GM18858 (cell line): ENCODE data around the gene DUSP15.
"Not testable (repeated sequence)": the region's sequence is repeated elsewhere in the genome, so short reads cannot be mapped to it uniquely, and the experiment has no call there.

ENCODE experiments used
- ATAC-seq: cut with Tn5 transposase; IDR thresholded peaks from one replicate; pipeline ENCODE4 v1.9.1; 2021; ENCODE audit not compliant: unreplicated experiment

Gene DUSP15, protein sequence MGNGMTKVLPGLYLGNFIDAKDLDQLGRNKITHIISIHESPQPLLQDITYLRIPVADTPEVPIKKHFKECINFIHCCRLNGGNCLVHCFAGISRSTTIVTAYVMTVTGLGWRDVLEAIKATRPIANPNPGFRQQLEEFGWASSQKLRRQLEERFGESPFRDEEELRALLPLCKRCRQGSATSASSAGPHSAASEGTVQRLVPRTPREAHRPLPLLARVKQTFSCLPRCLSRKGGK

DNA sequence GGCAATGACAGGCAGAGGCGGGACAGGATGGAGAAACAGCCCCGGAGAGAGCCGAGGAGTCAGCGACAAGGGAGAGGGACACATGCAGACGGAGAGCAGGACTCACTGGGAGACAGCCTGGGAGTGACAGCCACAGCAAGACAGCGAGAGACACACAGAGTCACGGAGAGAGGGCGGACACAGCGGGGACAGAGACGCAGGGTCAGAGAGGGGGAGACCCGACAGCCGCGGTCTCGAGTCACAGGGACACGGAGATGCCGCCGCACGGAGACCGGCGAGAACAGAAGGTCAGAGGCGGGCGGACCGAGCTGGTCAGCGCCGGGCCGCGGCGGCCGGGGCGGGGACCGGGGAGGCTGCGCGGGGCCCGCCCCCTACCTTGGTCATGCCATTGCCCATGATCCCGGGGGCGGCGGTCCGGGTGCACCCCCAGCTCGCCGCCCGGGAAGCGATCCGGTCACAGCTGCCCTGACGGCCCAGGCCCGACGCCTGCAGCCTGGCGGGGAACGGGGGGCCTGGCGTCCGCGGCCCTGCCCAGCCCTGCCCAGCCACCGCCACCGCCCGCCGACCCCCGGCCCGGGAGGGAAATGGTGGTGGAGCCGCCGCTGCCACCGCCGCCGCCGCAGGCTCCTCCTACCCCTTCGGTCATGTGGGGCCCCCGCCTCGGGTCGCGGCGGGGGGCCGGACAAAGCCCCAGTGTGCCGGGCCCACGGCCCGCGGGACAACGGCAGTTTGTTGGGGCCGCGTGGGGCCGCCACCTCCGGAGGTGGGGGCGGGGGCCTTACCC lies at the start of gene DUSP15, which contains the start of gene TTLL9:
Gene DUSP15, minus strand, starts transcription at position 586 of the 784 bp plus-strand sequence. Its CDS starts 190 bp downstream, at position 396.
Gene TTLL9, plus strand, starts transcription at position 693 of the 784 bp plus-strand sequence. CDS start 493 bp downstream, outside the sequence.
- no peak for ATAC-seq

DNA sequence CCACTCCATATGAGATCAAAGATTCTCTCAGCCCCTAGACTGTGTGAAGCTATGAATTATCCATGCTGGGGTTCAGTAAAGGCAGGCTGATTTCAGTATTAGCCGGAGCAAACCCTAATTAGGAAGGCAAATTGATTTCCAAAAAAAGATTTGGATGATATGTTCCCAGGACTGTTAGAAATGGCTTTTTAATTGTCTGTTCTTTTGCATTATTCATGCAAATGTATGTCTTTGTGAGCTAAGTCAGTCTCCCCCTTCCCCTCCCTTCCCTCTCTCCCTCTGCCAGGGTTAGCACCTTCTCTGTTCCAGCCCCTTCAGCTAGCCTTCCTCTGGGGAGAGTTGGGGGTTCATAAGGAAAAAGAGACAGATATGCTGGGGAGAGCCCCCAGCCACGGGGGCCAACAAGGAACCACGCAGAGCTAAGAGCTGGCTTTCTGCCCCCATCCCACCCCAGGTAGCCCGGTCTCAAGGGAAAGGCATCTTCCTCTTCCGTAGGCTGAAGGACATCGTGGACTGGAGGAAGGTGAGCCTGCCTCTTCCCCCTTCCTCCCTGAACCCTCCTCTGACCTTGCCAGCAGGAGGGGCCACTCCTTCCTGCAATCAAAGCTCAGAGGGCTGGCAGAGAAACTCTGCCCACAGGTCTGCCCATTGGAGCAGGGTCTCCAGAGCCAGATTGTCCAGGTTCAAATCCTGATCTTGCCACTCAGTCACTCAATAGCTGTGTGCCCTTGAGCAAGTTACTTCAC lies 49.3 kb upstream of the DUSP15 start:
- no peak for ATAC-seq

DNA sequence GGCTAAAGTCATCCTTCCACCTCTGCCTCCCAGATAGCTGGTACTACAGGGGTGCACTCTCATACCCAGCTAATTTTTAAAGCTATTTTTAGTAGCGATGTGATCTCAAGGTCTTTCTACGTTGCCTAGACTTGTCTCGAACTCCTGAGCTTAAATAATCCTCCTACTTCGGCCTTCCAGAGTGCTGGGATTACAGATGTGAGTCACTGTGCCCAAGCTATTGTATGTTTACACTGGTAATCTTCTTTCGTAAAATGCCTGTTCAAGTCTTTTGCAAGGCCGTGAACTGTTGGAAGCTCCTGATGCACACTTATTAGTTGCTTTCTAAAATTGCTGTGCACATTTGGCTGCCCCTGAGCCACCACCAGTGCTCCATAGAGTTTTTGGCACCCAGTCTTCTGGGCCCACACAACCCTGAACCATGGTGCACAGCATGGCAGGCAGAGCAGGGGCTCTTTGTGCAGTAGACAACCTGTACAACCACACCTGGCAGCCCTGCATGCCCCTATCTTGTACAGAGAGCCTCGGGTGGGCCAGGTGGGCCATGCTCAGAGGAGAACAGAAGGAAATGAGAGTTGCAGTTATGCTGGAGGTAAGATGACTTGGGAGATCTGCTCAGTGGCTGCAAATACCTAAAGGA lies 48.3 kb upstream of the DUSP15 start:
- no peak for ATAC-seq

DNA sequence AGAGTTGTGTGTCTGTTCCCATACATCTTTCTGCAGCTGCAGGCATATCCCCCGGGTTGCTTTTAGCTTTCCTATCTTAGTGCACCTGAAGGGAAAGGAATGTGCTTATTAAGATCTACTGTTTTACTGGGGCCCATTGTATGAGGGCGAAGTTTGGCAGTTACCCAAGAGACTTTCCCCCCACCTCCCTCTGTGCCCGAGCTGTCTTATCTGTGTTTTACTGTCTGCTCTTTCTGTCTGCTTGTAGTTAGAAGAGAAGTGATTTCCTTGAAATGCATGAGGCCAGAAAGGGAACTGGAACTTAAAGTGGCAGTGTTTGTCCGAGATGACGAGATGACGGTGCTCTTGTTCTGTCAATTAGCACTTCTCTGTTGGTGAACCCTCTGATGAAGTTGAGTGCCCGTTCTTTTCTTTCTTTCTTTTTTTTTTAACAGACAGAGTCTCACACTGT lies 47.7 kb upstream of the DUSP15 start:
- not testable (repeated sequence) for ATAC-seq

DNA sequence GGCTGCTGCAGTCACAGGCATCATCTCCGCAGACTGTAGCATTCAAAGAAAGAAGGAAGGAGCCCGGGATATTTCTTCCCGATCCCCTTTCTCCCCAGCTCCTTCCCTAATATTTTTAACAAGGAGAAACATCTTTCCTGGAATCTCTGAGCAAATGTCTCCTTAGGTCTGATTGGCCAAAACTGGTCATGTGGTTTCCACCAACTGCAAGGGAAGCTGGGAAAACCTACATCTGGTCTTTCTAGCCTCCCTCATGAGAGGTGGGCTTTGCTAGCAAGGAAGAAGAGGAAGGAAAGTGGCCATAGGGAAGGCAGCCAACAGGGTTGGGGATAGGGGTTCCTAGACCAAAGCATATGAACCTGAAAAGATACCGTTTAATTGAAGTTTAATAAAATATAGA lies 46.4 kb upstream of the DUSP15 start:
- no peak for ATAC-seq

DNA sequence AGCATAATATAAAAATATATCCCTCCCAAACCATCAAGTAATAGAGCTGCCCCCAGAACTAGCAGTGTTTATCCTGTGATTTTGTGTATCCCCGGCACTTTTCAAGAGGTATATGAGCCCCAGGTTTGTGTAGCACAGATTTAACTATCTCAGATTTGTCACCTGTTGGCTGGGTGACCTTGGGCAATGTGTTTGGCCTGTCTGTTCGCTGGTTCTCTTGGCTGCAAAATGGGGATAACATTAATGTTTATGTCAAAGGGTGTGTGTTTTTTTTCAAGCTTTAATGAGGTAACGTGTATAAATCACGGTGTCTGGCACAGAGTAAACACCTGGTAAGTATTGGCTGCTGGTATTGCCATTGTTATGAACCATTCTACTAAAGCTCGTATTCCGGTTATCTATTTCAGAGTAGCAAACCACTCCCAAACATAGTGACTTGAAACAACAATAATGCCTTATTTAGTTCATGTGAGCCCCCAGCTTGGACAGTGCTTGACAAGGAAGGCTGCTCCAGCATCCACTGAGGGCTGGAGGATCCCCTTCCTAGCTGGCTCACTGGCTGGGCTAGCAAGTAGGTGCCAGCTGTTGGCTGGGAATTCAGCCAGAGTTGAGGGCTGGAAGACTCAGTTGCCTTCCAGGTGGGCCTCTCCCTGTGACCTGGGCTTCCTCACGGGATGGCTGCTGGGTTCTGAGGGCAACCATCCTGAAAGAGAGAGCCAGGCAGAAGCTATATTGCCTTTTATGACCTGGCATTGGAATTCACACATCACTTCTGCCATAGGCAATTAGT lies 45.4 kb upstream of the DUSP15 start:
- ATAC-seq = no peak

DNA sequence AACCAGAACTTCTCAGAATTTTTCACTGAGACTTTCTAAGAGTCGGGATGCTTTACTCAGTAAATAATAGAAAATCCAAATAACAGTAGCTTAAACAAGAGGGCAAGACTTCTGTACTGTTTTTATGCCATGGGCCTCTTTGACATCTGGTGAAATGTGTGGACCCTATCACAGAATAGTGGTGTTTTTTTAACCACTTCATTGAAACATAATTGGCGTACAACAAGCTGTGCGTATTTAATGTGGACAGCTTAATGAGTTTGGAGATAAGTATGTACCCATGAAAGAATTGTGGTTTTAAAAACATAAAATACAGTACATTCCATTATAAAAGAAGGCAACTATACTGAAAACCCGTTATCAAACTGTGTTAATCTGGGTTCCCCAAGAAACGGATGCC lies 43.8 kb upstream of the DUSP15 start:
- ATAC-seq = no peak

DNA sequence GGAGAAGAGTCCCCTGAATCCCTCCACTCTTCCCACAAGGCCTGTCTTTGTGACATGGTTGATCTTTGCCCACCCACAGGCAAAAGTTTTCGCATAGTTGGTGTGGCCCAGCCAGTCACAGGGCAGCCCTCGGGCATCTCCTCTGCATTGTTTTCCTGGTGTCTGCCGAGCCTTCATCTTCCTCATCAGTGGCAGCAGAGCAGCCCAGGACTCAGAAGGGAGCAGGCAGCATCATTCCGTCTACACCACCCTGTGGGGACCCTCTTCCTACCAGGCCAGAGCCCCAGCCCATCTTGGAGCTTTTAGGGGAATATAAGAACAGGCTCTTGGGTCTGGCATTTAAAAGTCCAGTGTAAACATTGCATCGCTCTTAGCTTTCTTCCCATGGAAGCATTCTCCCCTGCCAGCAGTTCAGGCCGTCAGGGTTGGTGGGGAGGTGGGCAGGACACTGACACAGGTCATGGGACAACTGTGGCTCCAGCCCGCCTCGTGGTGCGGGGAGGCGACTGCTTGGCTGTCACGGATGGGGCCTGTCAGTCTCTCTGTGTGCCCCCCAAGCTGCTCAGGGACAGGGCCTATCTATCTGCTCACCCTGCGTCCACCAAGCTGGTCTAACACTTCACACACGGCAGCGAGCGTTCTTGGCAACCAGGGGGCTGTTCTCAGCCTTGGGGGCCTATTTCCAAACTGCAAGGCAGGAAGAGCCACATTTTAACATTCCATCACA lies 43.3 kb upstream of the DUSP15 start:
- no peak for ATAC-seq

DNA sequence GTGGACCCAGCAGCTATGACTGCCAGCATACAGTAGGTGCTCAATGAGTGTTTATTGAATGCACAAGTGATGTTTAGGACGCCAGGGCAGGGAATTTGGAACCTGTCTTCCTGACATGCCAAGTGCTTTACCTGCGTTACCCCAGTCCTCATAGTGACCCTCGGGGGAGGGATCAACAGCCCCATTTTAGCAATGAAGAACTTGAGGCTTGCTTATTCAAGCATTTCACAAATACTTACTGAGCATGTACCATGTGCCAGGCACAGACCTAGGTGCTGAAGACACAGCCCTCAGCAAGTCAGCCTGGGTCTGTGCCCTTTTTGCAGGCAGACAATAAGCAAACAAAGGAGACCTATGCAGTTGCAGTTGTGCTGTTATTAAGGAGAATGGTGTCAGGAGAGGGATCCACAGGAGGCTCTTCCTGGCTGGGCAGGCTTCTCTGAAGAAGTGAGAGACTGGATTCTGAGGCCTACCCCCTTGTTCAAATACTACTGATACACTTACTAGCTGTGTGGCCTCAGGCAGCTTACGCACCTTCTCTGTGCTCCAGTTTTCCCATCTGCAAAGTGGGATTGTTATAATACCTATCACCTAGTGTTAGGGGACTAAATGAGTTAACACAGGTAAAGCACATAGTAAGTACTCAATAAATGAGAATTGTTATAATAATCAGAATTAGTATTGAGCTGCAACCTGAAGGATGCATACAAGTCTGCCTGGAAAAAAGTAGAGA lies 39.9 kb upstream of the DUSP15 start:
- ATAC-seq = no peak

DNA sequence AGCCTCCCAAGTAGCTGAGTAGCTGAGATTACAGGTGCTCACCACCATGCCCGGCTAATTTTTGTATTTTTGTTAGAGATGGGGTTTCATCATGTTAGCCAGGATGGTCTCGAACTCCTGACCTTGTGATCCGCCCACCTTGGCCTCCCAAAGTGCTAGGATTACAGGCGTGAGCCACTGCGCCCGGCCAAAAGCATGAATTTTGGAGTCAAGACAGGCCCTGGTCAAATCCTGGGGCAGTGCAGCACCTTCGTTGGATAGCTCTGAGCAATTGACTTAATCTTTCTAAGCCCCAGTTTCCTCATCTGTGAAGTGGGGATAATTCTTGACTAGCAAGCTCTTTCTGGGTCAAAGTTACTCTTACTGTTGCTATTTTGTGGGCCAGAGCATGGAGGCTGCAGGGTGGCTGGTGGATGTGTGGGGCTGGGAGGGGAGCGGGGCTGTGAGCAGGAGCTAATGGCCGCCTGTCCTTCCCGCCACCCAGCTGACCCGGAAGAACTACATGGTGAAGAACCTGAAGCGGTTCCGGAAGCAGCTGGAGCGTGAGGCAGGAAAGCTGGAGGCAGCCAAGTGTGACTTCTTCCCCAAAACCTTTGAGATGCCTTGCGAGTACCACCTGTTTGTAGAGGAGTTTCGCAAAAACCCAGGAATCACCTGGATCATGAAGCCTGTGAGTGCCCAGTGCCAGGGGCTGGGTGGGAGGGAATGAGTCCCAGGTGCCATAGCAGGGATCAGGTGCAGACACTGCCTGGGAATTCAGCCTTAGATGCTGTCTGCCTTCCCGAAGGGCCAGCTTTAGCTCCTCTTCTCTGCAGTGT lies 39.1 kb upstream of the DUSP15 start:
- no peak for ATAC-seq

DNA sequence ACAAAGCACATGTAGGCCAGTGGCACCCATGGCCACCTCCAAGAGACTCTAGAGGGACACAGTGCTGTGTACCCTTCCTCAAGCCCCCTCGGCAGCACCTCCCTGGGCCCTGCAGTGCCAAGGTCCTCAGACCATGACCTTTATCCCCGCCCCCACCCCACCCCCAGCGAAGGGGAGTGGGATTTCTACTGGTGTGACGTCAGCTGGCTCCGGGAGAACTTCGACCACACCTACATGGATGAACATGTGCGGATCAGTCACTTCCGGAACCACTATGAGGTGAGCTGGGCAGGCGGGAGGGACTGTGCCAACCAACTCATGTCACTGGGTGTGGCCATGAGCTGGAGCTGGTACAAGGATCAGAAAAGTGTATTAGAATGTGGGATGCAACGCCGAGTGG lies 38.1 kb upstream of the DUSP15 start:
- no peak for ATAC-seq

DNA sequence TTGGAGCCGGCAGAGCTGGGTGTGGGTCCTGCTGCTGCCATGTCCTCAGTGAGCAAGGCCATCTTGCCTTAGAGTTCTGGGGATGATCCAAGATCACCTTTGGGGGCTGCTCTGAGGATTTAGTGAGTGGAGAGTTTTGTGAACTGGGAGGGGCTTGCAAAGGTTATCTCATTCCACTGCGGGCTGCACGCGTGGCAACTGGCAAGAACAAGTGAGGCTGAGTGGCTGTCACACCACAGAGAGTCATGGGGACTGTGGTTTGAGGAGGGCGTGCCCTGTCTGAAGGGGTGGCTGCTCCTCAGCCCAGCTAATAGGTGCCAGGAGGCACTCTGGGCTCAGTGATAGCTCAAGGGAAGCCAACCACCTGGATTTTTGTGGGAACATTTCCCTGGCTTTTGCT lies 37.7 kb upstream of the DUSP15 start:
- no peak for ATAC-seq

DNA sequence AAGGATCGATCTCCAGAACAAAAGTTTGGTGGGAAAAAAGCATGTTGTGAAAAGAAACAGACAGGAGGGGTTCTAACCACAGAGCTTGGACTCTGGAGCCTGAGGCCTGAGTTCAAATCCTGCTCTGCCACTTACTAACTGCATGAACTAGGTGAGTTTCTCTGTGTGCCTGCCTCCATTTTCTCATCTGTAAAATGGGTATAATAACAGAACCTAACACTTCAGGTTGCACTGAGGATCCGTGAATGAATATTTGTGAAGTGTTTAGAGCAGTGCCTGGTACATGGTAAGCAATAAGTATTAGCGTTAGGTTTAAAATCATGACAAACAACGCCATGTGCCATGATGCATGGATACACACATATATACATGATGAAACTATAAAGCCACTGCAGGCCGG lies 36.7 kb upstream of the DUSP15 start:
- ATAC-seq = no peak

DNA sequence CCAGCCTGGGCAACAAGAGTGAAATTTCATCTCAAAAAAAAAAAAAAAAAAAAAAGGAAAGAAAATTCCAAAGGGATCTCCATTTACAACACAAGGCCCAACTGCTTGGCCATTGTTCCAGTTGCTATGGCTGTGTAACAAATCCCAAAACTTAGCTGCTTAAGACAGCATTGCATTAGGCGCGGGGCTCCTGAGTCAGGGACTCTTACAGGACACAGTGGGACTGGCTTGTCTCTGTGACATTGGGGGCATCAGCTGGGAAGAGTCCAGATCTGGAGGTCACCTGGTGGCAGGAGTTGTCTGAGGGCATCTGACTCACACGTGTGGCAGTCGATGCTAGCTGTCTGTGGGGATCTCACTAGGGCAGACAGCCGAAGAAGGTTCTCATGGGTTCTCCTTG lies 35.7 kb upstream of the DUSP15 start:
- ATAC-seq = no peak

DNA sequence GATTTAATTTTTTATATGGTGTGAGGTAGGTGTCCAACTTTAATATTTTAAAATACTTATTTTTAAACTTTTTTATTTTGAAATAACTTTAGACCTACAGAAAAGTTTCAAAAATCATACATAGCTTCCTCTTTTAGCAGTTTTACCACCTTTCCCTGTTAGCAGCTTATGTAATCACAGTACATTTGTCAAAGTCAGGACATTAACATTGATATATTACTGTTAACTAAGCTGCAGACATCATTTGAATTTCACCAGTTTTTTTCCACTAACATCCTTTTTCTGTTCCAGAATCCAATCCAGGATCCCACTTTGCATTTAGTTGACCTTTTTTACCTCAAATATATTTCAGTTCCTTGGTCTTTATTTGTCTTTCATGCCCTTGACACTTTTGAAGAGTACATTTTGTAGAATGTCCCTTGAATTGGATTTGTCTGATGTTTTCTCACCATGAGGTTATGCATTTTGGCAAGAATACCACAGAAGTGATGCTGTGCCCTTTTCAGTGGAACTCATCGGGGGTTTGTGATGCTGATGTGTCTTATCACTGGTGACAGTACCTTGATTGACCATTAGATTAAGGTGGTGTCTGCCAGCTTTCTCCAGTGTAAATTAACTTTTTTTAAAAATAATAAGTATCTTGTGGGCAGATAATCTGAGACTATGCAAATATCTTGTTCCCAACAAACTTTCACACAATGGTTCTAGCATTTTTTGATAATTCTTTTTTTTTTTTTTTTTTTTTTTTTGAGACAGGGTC lies 33.5 kb upstream of the DUSP15 start:
- no peak for ATAC-seq

DNA sequence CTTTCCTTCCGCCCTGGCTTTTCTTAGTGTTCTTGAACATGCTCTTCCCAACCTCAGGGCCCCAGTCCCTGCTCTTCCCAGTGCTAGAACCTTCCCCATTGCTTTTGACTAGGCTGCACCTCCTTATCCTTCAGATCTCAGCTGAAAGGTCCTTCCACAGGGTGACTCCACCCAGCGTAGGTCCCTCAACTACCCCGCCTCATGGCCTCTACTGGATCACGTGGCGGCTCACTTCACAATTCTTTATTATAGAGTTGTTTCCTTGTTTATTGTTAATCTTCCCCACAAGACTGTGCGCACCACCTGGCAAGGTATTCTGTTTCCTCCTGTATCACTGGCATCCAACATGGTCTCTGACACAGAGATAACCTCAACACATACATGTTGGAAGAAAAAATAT lies 31.3 kb upstream of the DUSP15 start:
- no peak for ATAC-seq

DNA sequence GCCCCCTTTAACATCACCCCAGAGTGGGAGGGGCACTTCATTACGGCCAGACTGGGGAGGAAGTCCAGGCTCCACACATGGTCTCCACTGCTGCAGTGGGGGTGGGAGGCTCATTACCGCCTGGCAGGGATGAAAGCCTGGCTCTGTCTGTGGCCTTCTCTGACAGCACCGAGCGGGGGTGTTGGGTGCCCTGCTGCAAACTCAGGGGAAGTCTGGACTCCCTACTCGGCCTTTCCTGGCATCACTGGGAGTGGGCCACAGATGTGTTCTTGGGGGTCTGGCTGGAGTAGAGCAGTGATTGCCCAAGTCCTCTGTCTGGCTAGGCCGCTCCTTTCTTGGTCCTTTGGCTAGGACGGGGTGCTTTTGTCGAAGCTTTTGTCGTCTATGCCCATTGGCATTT lies 27.2 kb upstream of the DUSP15 start:
- no peak for ATAC-seq

DNA sequence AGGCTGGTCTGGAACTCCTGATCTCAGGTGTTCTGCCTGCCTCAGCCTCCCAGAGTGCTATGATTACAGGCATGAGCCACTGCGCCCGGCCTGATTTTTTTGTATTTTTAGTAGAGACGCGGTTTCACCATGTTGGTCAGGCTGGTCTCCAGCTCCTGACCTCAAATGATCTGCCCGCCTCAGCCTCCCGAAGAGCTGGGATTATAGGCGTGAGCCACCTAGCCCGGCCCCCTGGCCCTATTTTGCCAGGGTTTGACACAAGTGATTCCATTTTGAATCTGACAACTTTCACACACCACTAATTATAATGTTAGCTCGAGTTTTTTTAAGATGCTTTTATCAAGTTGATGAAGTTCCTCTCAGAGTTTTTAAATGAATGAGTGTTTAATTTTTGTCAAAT lies 25.7 kb upstream of the DUSP15 start:
- ATAC-seq = no peak
